Superior temporal gyrus (tissue), 1 donor: ENCODE measurements around the gene IL1RN.

Experiments used
- DNase-seq: peaks from one replicate; pipeline ENCODE4 v3.0.0-alpha.2; 2016; ENCODE audit errors: extremely low spot score

The IL1RN gene

DNA sequence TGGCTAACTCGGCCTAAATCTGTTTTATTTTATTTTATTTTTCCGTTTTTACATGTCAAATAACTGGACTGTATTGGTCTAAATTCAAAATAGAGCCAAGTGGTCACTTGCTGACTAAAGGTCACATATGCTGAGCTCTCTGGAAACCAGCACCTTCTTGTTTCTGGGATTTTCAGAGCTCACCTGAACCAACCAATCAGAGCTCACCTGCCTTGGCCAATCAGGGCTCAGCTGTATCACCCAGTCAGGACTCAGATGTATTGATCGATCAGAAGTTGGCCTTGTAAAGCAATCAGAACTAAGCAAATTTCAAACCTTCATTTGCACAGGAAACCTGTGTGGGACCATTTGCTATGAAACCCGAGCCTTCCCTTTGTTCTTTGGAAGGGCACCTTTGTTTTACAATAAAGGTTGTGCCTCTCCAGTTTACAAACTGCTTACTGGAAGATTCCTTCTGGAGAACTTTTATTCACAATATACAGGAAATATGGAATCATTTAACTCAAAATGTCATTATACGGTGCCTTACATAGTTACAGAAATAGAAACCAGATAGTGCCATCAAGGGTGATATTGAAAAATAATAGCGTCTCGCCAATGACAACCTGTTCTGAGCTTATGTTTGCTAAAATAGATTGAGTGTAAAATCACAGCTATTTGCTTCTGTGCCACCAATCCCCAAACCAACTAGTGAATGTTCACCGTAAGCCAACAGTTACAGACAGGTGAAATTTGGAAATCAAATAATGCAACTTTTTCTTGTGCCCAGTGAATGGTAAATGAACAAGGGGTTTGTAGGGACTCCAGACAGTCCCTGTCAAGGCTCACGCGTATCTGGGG lies 29.1 kb downstream of the IL1RN start:
- DNase-seq = no peak

DNA sequence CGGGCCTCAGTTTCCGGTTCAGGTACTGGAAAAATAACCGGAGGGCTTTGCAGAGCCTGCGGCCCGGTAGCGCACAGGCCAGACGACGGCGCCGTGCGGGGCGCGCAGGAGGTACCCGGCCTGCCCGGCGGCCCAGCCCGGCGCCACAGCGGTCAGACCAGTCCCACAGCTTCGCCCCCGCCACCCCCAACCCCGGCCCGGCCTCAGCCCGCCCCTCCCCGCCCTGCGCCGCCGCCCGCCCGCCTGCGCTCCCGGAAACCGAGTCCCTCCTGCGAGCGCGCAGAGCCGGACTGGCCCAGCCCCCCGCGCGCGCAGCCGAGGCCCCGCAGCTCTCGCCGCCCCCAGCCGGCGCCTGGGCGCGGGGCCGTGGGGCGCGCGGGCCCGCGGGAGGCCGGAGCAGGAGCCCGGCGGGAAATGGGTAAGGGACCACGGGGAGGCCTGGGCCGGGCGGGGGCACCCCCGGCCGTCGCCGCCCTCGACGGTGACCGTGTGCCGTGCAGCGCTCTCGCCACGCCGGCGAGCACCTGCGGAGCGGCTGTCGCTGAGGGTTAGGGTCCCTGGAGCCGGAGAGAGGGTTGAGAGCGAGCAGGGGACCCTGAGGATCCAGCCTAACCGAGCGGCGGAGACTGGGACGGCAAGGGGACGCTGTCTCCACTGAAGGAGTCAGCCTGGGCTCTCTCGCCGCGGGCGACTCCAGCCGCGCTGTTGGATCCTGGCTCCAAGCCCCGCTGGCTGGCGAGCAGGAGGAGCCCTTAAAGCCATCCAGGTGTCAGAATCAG lies 29.9 kb downstream of the IL1RN start:
- no peak for DNase-seq

DNA sequence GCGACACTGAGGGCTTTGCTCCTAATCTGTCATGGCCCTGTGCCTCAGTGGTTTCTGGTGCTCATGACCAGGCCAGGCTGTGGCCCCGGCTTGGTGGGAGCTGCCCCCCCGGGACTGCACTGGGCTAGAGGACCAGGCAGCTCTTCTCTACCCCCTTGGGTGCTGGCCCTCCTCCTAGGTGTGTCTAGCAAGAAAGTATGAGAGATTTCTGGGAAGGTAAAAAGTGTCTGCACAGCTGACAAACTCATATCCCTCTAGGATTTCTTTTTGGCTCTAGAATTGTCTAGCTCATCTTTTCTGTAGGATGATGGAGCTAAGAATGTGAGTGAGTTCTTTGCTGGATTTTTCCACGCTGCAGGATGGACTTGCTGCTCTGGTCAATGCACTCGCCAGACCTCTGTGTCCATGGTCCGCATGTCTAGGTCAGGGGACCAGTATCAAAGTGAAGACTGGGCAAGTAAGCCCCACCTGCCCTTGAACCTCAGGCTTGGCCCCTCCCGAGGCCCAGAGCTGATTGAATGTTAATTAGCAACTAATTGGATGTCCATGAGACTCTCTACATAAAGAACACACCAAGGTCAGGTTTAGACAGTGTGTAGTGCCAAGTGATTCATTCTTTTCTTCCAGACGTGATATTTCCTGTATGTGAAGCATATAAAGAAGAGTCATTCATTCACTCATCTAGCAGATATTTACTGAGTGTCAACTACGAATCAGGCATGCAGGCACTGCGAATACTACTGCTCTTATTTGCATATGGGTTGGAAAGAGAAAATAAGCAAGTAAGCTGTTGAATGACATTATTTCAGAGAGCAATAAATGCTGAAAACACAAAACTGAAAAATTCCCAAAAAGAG lies 30.7 kb downstream of the IL1RN start:
- no peak for DNase-seq

DNA sequence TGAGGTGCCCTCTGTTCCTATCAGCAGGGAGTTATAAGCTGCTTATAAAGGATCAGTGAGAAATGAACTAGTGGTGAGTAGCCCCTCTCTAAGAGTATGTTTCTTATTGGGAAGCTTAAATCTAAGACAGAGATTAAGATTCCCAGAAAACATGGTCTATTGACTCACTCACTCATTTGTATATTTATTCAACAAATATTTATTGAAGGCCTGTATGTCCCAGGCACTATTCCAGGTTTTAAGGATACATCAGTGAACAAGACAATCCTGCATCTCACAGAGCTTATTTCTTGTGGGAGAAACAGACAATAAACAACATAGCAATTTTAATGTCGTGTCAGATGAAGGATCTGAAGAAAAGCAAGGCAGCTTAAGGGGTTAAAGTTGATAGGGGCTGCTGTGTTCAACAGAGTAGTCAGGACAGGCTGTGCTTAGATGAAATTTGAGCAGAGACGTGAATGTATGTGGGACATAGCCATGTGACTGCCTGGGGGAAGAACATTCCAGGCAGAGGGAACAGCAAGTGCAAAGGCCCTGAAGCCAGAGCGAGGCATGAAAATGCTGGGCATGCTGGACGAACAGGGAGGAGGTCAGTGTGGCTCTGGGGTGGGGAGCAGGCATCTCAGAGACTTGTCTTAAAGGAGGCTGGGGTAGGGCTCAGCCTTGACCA lies 31.6 kb downstream of the IL1RN start:
- DNase-seq = no peak

DNA sequence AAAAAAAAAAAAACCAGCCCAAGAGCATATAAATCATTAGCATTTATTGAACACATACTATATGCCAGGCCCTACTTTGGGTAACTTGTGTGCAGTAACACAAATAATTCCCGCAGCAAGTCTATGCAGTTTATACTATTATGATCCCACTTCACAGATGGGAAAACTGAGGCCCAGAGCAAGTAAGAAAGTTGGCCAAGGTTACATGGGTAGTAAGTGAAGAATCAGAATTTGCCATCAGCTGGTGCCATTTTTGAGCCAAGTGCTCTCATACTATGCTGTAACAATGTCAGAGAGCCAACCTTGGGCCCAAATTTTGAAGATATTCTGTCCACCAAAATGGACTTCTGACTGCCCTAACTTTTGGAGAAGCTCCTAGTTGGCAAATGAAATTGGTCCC lies 32.9 kb downstream of the IL1RN start:
- no peak for DNase-seq

DNA sequence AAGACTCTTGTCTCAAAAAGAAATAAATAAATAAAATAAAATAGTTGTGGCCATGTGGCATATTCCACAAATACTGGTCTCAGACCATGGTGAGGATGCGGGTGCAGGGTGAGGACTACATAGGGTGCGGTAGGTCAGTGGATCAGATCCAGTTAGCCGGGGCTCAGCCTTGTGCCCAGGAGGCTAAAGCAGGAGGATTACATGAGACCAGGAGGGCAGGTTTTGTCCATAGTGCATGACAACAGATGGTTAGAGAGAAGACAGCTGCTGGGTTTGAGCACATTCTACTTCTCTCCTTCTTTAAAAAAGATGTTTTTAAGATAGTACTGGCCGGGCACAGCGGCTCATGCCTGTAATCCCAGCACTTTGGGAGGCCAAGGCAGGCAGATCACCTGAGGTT lies 33.6 kb downstream of the IL1RN start:
- no peak for DNase-seq

DNA sequence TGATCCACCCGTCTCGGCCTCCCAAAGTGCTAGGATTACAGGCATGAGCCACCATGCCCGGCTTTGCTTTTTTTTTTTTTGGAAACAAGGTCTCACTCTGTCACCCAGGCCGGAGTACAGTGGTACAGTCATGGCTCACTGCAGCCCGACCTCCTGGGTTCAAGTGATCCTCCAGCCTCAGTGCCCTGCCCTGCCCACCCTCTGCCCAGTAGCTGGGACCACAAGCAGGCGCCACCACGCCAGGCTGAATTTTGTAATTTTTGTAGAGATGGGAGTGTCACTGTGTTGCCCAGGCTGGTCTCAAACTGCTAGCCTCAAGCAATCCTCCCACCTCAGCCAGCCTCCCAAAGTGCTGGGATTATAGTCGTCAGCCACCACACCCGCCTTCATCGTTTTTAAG lies 34.8 kb downstream of the IL1RN start:
- DNase-seq = no peak

DNA sequence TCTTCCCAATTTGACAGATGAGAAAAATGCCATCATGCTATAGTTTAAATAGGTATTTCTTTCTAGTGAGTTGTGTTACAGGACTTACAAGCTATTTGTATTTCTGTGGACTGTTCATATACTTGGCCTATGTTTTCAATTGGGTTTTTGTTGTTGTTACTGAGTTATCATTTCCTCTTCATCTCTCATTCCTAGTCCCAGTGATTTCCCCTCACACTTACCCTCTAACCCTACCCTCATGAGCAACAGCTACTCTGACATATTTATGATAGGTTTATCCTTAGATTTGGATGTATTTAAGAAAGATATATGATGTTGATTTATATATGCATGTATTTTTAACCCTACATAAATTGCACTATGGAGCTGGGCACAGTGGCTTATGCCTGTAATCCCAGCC lies 35.5 kb downstream of the IL1RN start:
- DNase-seq = no peak

DNA sequence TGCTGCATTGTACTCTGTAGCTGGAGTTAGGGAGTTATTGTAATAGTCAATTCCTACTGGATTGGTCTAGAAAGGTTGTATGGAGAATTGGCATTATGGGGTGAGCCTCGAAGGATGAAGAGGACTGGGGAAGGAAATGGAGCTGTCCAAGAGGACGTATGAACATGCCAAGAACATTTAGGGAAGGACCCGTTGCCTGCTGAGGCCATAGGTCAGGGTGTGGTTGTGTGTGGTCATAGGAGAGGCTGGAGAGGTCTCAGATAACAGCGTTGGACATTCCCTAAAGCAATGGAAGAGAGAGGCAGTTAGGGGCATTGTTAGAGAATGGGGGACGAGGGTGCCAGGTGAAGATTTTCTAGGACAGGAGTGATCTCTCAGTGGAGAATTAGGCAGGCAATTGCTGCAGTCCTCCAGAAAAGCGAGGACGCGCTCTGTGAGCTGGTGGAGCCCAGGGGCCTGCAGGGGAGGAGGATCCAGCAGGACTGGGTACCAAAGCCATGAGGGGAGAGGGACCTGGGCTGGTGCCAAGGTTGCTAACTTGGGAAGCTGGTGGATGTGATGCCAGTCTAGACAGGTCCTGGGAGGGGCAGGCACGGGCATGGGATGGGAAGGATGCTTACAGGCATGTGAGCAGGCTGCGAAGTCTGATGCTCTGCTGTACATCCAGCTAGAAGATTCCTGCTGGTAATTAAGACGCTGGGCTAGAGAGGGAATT lies 37.0 kb downstream of the IL1RN start:
- DNase-seq = no peak

DNA sequence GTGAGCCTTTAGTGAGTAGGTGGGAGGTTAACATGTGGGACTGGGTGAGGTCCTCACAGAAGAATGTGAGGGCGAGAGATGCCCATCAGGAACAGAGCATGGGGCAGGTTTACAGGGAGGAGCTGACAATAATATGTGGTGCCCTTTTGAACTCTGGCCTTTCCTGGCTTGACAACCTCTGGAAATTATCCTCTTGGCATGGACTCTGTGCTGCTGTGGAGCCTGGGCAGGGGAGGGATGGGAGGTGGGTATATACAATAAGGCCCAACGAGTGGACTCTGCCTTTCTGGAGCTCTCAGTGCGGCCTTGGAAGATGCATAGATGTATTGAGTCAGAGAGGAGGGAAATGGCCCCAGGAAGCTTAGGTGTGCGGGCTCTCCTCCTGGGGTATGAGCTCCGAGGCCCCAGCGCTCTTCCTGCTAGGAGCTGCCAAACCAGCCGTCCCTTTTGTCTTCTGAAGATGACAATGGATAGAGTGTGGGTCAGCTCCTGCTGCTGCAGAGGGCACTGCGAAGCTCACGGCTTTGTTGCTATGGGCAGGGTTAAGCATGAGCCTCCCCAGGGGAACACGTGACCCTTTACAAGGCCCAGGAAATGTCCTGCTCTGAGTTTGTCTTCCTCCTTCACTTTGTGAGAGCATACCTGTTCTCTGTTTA lies 37.7 kb downstream of the IL1RN start:
- no peak for DNase-seq

DNA sequence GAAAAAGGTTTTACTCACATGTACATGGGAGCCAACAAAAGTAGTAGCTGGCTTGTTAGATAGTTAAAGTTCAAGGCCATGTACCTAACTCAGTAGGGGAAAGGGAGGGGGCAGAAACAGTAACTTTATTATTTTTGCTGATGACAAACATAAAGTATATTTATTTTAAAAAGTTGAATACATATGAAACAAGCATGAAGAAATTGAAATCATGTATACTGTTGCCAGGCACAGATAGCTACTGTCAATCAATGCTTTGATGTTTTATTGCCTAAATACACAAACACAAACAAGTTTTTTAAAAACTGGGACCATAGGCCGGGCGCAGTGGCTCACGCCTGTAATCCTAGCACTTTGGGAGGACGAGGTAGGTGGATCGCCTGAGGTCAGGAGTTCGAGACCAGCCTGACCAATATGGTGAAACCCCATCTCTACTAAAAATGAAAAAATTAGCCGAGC lies 38.8 kb downstream of the IL1RN start:
- no peak for DNase-seq

DNA sequence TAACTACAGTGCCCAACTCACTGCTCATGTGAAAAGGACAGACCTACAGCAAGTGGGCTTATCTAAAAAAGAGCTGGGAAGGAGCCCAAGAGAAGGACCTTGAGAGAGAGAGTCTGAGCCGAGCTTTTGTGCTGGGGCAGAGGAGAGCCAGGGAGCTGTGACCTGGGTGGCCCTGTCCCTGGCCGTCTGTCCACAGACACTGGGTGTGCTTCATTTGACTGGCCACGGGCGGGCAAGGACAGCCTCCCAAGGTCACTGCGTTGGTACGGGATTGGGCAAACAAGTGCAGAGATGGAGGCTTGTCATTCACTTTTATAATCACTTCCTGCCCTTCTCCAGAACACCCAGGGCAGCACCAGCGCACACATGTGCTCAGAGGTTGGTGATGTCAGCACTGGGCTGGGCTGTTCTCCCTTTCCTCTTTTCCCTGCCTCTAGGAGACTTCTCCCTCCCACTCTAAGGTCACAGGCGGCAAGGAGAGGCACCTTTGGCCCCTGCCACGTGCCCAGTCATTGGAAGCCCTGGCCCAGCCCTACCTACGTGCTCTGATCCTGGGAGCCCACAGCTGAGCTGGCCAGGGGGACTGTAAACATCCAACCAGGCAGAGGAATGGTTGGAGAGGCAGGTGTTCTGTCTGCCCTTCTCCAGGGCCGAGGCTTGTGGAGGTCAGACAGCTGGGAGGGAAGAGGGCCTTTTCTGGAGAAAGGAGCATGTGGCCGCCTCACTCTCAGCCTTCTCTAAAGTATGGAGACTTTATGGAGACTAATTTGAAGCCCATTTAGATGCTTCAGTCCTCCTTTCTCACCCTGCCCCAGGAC lies 39.9 kb downstream of the IL1RN start:
- DNase-seq = no peak

DNA sequence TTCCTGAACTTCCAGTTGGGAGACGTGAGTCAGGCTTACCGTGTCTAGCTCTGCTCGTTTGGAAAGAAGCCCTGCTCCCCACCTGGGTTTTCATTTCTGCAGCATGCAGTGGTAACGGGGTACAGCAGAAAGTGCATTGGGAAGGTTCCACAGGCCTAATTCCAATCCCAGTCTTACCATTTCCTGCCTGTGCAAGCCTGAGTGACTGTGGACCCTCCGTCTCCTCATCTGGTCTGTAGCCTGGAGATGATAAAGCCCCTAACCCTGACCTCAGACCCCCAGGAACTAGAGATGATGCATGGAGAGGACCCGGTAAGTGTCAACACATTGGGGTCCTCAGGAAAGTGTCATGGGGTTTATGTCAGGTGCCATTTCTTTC lies 40.6 kb downstream of the IL1RN start:
- DNase-seq = no peak

DNA sequence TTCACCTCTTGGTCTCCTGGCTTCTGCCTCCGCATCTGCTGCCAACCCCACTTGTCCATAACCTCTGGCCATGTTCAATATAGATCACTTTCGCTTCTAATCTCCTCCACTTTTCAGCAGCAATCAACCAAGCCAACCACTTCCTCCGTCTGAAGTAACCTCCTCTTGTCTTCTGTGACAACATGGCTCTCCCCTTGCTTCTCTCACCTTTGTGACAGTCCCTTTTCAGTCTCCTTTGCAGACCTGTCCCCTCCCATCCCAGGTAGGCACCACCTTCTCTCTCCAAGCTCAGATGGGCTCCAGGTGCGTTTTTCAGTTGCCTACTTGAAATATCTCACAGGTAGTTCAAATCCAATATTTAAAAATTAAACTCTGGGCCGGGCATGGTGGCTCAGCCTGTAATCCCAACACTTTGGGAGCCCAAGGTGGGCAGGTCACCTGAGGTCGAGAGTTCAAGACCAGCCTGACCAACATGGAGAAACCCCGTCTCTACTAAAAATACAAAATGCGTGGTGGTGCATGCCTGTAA lies 41.7 kb downstream of the IL1RN start:
- DNase-seq = no peak

DNA sequence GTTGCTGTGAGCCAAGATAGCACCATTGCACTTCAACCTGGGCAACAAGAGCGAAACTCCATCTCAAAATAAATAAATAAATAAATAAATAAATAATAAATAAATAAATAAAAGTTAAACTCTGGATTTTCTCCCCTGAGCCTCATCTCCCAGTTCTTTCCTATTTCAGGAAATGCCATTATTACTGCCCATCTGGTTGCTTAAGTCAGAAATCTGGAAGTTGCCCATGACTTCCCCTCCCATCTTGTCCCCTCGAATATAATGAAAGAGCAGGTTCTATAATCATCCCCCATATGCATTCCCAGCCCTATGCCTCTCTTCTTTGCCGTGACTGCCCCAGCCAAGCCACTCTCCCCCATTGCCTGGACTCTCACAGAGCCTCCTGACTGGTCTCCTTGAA lies 42.2 kb downstream of the IL1RN start:
- DNase-seq = no peak

DNA sequence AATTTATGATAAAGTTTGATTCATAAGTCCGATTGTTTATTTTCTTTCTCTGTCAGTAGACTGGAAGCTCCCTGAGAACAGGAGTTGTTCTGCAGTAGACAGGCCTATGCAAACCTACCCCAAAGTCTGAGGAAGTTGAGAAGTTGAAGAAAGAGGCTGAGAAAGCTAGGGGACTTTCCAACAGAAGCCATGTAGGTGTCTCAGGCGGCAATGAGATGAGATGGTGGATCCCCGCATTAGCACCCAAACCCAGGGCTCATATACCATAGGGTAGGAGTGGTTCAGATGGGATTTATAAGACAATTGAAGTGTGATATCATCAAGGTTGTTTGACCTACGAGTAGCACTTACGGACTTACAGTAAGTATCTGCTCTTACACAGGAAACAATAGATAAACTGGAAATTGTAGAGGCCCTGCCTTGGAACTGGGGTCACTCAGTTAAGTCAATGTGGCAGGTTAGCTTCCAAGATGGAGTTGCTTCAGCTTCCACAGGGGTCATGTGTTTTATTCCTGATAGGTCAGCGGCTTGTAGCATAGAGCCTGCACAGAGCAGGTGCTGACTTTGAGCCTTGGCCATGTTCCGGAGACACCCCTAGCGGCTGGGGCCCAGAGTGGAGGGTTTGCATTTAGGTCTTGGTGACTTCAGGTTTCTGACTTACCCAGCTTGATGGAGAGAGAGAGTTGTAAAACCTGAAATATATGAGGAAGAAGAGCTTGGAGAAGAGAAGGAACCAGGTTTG lies 44.1 kb downstream of the IL1RN start:
- no peak for DNase-seq

DNA sequence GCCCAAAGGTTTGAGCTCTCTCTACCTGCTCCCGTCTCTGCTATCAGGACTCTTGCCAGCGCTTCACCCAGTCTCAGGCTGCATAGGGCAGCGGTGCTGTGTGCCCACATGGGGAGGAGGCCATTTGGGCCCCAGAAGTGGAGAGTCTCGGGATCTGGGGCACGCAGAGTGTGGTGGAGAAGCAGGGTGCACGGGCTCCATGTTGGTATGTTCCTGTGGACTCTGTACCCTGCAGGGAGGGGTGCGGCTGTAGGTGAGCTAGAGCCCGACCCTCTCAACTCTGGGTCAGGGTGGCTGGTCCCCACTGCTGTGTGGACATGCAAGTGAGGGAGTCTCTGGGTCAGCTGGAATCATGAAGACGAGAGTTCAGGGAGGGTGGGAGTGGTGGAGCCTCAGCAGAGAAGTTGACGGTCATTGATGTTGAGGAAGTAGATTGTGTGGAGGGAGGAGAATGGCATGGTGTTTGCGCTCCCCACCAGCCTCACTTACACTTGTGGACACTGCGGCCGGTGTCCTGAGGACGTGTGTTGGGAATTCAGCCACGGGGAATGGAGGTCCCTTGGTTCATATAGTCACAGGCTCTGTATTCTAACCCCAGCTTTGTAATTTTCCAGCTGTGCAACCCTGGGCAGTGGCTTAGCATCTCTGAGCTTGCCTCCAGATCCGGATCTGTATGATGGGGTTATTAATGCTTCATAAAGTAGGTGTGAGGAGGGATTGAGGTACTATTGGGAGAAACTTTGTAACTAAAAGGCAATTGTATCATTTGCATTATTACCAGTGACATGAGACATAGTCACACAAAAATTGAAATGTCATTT lies 45.5 kb downstream of the IL1RN start:
- no peak for DNase-seq
